AG20443 (cell line): ENCODE results near the gene MAPT.

Experiments
- DNase-seq: peaks from one replicate; pipeline ENCODE4 v3.0.0; 2012; ENCODE audit warnings: low spot score, mixed read lengths

The MAPT gene

GRCh38 chr17:46031440-46031839, 137.1 kb downstream of the MAPT start:
- no peak for DNase-seq

- no peak for DNase-seq
Measured at GRCh38 chr17:46031920-46032319, 137.6 kb downstream of the MAPT start.

- DNase-seq, result no peak
Measured at GRCh38 chr17:46032909-46033308, 138.6 kb downstream of the MAPT start.

GRCh38 chr17:46033392-46033791, 139.0 kb downstream of the MAPT start:
- DNase-seq, result no peak

- no peak for DNase-seq
Measured at GRCh38 chr17:46035112-46035818, 140.9 kb downstream of the MAPT start.

GRCh38 chr17:46036491-46036890, 142.1 kb downstream of the MAPT start:
- no peak for DNase-seq

GRCh38 chr17:46037722-46038255, 143.4 kb downstream of the MAPT start:
- DNase-seq, result no peak

- no peak for DNase-seq
Measured at GRCh38 chr17:46038414-46038813, 144.1 kb downstream of the MAPT start.

GRCh38 chr17:46038937-46039336, 144.6 kb downstream of the MAPT start:
- DNase-seq, result no peak

- no peak for DNase-seq
Measured at GRCh38 chr17:46039592-46040186, 145.3 kb downstream of the MAPT start.

- no peak for DNase-seq
Measured at GRCh38 chr17:46042246-46042645, 147.9 kb downstream of the MAPT start.

GRCh38 chr17:46042925-46043324, 148.6 kb downstream of the MAPT start:
- DNase-seq, result no peak

GRCh38 chr17:46043606-46044005, 149.3 kb downstream of the MAPT start:
- no peak for DNase-seq

- DNase-seq, result peak; percentile 87
Measured at GRCh38 chr17:46044286-46044928, 150.1 kb downstream of the MAPT start.

- DNase-seq, result no peak
Measured at GRCh38 chr17:46044989-46045388, 150.6 kb downstream of the MAPT start.

- DNase-seq, result no peak
Measured at GRCh38 chr17:46045639-46046038, 151.3 kb downstream of the MAPT start.

- DNase-seq, result no peak
Measured at GRCh38 chr17:46046957-46047356, 152.6 kb downstream of the MAPT start.

- DNase-seq, result no peak
Measured at GRCh38 chr17:46047398-46047797, 153.0 kb downstream of the MAPT start.

- DNase-seq, result no peak
Measured at GRCh38 chr17:46047856-46048255, 153.5 kb downstream of the MAPT start.

GRCh38 chr17:46049656-46050055, 155.3 kb downstream of the MAPT start:
- DNase-seq, result no peak

- DNase-seq, result no peak
Measured at GRCh38 chr17:46053911-46054534, 159.7 kb downstream of the MAPT start.

- peak; percentile 53 for DNase-seq
Measured at GRCh38 chr17:46056800-46057304, 162.5 kb downstream of the MAPT start.
